IMR-90 (cell line): Measurements from ENCODE around the gene AMBRA1. TPM values are rescaled to one million over a fixed set of nuclear protein-coding genes. Genes with fewer than 3 reads are reported as not detected.

Experiments
- ATAC-seq: fragments of 200-7000 bp; cut with Tn5 transposase; 2 replicates; pipeline ENCODE4 v1.9.1; 2020; ENCODE audit warnings: low read depth, mild to moderate bottlenecking, moderate library complexity
- BruUV-seq: library from RNA; stranded (reverse); fragments of 400-500 nt; replicated peaks from 2 replicates; lab custom pipeline; 2021; lab: Mats Ljungman, UMichigan
- CTCF ChIA-PET: fragments of 300-600 bp; formaldehyde crosslinking; extraction: SDS; loops from one replicate; lab custom pipeline; 2021; ENCODE audit warnings: antibody characterized with exemption; lab: Yijun Ruan, JAX
- POLR2A ChIA-PET: fragments of 300-600 bp; sonication (Branson Sonifier 250); formaldehyde crosslinking; loops from one replicate; lab custom pipeline; 2022; ENCODE audit warnings: antibody characterized with exemption; ENCODE audit not compliant: unreplicated experiment; lab: Charles Lee
- DNase-seq: peaks from one replicate; pipeline ENCODE4 v3.0.0; 2013
- H2AFZ ChIP-seq: replicated peaks from 2 replicates; pipeline ENCODE3; 2013; ENCODE audit warnings: low read length, mild to moderate bottlenecking; ENCODE audit not compliant: poor library complexity
- H2AK5ac ChIP-seq: 2 replicates; pipeline ENCODE4 v1.6.1; 2013; ENCODE audit warnings: low read depth, low read length, inconsistent platforms
- H2AK9ac ChIP-seq: replicated peaks from 2 replicates; pipeline ENCODE3; 2013; ENCODE audit warnings: mild to moderate bottlenecking, low read depth, low read length, moderate library complexity; ENCODE audit not compliant: poor library complexity
- H2BK120ac ChIP-seq: 2 replicates; pipeline ENCODE4 v1.6.1; 2013; ENCODE audit warnings: low read depth, low read length, inconsistent platforms
- H2BK15ac ChIP-seq: 3 replicates; pipeline ENCODE4 v1.6.1; 2013; ENCODE audit warnings: low read depth, low read length, inconsistent platforms
- H2BK20ac ChIP-seq: 2 replicates; pipeline ENCODE4 v1.6.1; 2013; ENCODE audit warnings: low read depth, mild to moderate bottlenecking, inconsistent platforms, low read length, moderate library complexity
- H2BK5ac ChIP-seq: 2 replicates; pipeline ENCODE4 v1.6.1; 2013; ENCODE audit warnings: mild to moderate bottlenecking, low read depth, low read length, inconsistent platforms; ENCODE audit not compliant: poor library complexity, severe bottlenecking
- H3K14ac ChIP-seq: replicated peaks from 2 replicates; pipeline ENCODE4 v1.6.1; 2013; ENCODE audit warnings: low read depth, low read length, inconsistent platforms
- H3K18ac ChIP-seq: 2 replicates; pipeline ENCODE4 v1.6.1; 2013; ENCODE audit warnings: low read depth, low read length, control low read depth
- H3K23ac ChIP-seq: 2 replicates; pipeline ENCODE4 v1.6.1; 2013; ENCODE audit warnings: low read depth, low read length, inconsistent platforms
- H3K27ac ChIP-seq: 2 replicates; pipeline ENCODE4 v1.5.1; 2013; ENCODE audit warnings: mild to moderate bottlenecking, control low read depth, low read length; ENCODE audit not compliant: insufficient read depth
- H3K27me3 ChIP-seq: 2 replicates; pipeline ENCODE4 v1.6.1; 2013; ENCODE audit warnings: low read length; ENCODE audit not compliant: control insufficient read depth, insufficient read depth
- H3K36me3 ChIP-seq: 2 replicates; pipeline ENCODE4 v1.6.1; 2013; ENCODE audit warnings: low read length, mixed read lengths; ENCODE audit not compliant: control insufficient read depth, insufficient read depth
- H3K4ac ChIP-seq: 2 replicates; pipeline ENCODE4 v1.6.1; 2013; ENCODE audit warnings: low read depth, low read length, inconsistent platforms
- H3K4me1 ChIP-seq: 2 replicates; pipeline ENCODE4 v1.6.1; 2013; ENCODE audit warnings: low read length, mixed read lengths; ENCODE audit not compliant: control insufficient read depth, insufficient read depth
- H3K4me2 ChIP-seq: 2 replicates; pipeline ENCODE4 v1.6.1; 2013; ENCODE audit warnings: low read depth, mild to moderate bottlenecking, control low read depth, low read length, moderate library complexity
- H3K4me3 ChIP-seq: 2 replicates; pipeline ENCODE4 v1.5.1; 2013; ENCODE audit warnings: low read depth, mild to moderate bottlenecking, control low read depth, low read length, moderate library complexity; ENCODE audit not compliant: insufficient read depth
- H3K56ac ChIP-seq: 2 replicates; pipeline ENCODE4 v1.6.1; 2013; ENCODE audit warnings: low read length, inconsistent platforms; ENCODE audit not compliant: insufficient read depth; ENCODE audit errors: extremely low read depth
- H3K79me1 ChIP-seq, 2 experiments: 2 replicates each; pipeline ENCODE4 v1.6.1; 2013; ENCODE audit warnings: low read length in 2 of 2, inconsistent platforms in 1 of 2, low read depth in 1 of 2
- H3K9ac ChIP-seq: 2 replicates; pipeline ENCODE4 v1.6.1; 2013; ENCODE audit warnings: low read depth, low read length, control low read depth
- H3K9me1 ChIP-seq: 2 replicates; pipeline ENCODE4 v1.6.1; 2013; ENCODE audit warnings: low read length, inconsistent platforms; ENCODE audit not compliant: insufficient read depth
- H3K9me3 ChIP-seq: 2 replicates; pipeline ENCODE4 v1.6.1; 2013; ENCODE audit warnings: low read length; ENCODE audit not compliant: control insufficient read depth, insufficient read depth
- H4K20me1 ChIP-seq: 2 replicates; pipeline ENCODE4 v1.6.1; 2013; ENCODE audit warnings: low read length, inconsistent platforms; ENCODE audit not compliant: insufficient read depth
- H4K5ac ChIP-seq: 2 replicates; pipeline ENCODE4 v1.6.1; 2013; ENCODE audit warnings: mild to moderate bottlenecking, low read depth, low read length, control low read depth
- H4K8ac ChIP-seq, 2 experiments: 2 replicates each; pipeline ENCODE4 v1.6.1; 2013; ENCODE audit warnings: low read depth in 2 of 2, low read length in 2 of 2, control low read depth in 1 of 2, inconsistent platforms in 1 of 2
- H4K91ac ChIP-seq: 2 replicates; pipeline ENCODE4 v1.6.1; 2013; ENCODE audit warnings: low read depth, low read length, inconsistent platforms; ENCODE audit not compliant: insufficient read depth
- BHLHE40 ChIP-seq: fragments of 150-350 bp; IDR thresholded peaks from 2 replicates; pipeline ENCODE4 v1.6.1; 2016; ENCODE audit warnings: mild to moderate bottlenecking, low read depth, low read length
- CEBPB ChIP-seq: IDR thresholded peaks from 2 replicates; pipeline ENCODE4 v1.6.1; 2012; ENCODE audit warnings: low read depth, low read length, improper control_type of control experiment
- CHD1 ChIP-seq: IDR thresholded peaks from 2 replicates; pipeline ENCODE4 v1.6.1; 2012; ENCODE audit warnings: low read depth, low read length, improper control_type of control experiment
- FOS ChIP-seq: fragments of 150-350 bp; IDR thresholded peaks from 2 replicates; pipeline ENCODE4 v1.6.1; 2016; ENCODE audit warnings: low read depth, low read length
- MAFK ChIP-seq: IDR thresholded peaks from 2 replicates; pipeline ENCODE4 v1.6.1; 2012; ENCODE audit warnings: low read depth, low read length, improper control_type of control experiment
- MXI1 ChIP-seq: IDR thresholded peaks from 2 replicates; pipeline ENCODE4 v1.6.1; 2012; ENCODE audit warnings: low read depth, mild to moderate bottlenecking, low read length, moderate library complexity, borderline replicate concordance
- POLR2A ChIP-seq: IDR thresholded peaks from 2 replicates; pipeline ENCODE4 v1.6.1; 2012; ENCODE audit warnings: mild to moderate bottlenecking, low read depth, low read length
- RCOR1 ChIP-seq: IDR thresholded peaks from 2 replicates; pipeline ENCODE4 v1.6.1; 2012; ENCODE audit warnings: mild to moderate bottlenecking, low read length, improper control_type of control experiment; ENCODE audit not compliant: insufficient replicate concordance
- RFX5 ChIP-seq: IDR thresholded peaks from 2 replicates; pipeline ENCODE4 v1.8.0; 2012; ENCODE audit warnings: low read depth, mild to moderate bottlenecking, low read length, moderate library complexity
- WGBS, 2 experiments: methylation state at CpG; one replicate each; pipeline versions ENCODE4 v1.1.5 to v1.1.7; 2013; ENCODE audit warnings: missing lambda C conversion rate in 2 of 2; ENCODE audit not compliant: insufficient read length in 1 of 2; ENCODE audit errors: extremely low coverage in 2 of 2; 5-methylcytosine and 5-hydroxymethylcytosine counted together
- dilution Hi-C: fragments of 300-500 bp; cut with HindIII; formaldehyde crosslinking; loops from one replicate; pipeline ENCODE4 v1.14.3; 2018; ENCODE audit warnings: low sequenced_read_pairs; ENCODE audit not compliant: unreplicated experiment
- in situ Hi-C: fragments of 300-500 bp; cut with MboI; formaldehyde crosslinking; loops from 3 replicates; pipeline ENCODE4 v1.14.3; 2019; ENCODE audit warnings: low sequenced_read_pairs, inconsistent platforms, mixed read lengths
- intact Hi-C: fragments of 100-400 bp; cut with micrococcal nuclease; formaldehyde crosslinking; loops from 2 replicates; pipeline ENCODE4 v1.10.0; 2022
- polyA plus RNA-seq, 3 experiments: library from polyadenylated mRNA; depleted of rRNA; stranded (reverse); fragments of >200 nt; gene quantifications; 2 replicates each; pipeline ENCODE4 v1.2.3, GENCODE V29; 2012; ENCODE audit warnings: low replicate concordance in 1 of 3
- total RNA-seq: library from RNA; depleted of rRNA; stranded (reverse); fragments of >200 nt; gene quantifications from 2 replicates; pipeline ENCODE4 v1.2.3, GENCODE V29; 2012

AMBRA1 gene
- total and polyA plus RNA-seq, 2 of the 4 experiments (the other 2 are of a cell fraction) = 9.4 to 18.3 TPM

DNA sequence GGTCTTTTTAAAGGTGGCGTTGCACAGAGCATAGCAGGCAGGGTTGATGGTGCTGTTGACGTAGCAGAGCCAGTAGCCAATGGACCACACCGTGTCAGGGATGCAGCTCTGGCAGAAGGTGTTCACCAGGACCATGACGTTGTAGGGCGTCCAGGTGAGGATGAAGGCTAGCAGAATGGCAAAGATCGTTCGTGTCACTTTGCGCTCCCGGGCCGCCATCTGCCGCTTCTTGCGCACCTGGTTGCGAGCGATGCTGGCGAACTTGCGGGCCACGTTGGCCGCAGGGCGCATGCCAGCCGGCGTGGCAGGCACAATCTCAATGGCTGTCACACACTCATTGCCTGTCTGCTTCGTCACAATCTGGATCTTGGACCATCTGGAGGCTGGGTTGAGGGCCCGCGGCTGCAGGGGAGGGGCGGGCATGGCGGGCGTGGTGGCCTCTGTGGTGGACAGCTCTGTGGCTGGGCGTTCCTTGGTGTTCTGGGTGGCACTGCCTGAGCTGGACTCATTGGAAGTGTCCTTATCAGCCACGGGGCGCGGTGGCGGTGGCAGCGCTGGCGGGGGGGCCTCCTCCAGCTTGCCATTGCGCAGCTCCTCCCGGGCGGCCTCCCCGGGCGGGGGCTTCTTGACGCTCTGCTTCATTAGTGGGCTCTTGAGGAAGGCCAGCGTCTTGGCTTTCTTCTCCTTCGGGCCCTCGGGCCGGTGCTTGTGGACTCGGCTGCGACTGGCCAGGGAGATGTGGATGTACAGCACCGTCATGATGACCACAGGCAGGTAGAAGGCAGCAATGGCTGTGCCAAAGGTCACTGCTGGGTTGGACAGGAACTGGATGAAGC lies 208.4 kb downstream of the AMBRA1 start:
- Histone ChIP-seq H2BK15ac (no peak overlapping the region), H2BK5ac (no peak overlapping the region), H3K27ac (no peak overlapping the region), H3K4me3 (no peak overlapping the region), H3K56ac (no peak overlapping the region), H4K8ac (no peak overlapping the region), H3K9me1 (0 out of 2 replicates have a peak, but pooled peaks cover 5% of the 10 kb centered on the region), H2AK5ac (no peak overlapping the region), H3K23ac (no peak overlapping the region), H3K4me2 (no peak overlapping the region), H3K18ac (no peak overlapping the region), H4K5ac (no peak overlapping the region), H3K27me3 (peaks cover 26% of the 10 kb centered on the region), H4K91ac (no peak overlapping the region), H3K36me3 (no peaks in the 10 kb centered on the region), H3K14ac (no peak overlapping the region), H3K9me3 (no peaks in the 10 kb centered on the region), H2AFZ (no peak overlapping the region), H2BK20ac (no peak overlapping the region), H4K20me1 (peaks cover 10% of the 10 kb centered on the region), H3K79me1 (peaks cover 0 to 11% of the 10 kb centered on the region in 2 experiments; a peak in 2 of 4 replicates), H2BK120ac (no peak overlapping the region), H3K4me1 (peaks cover 15% of the 10 kb centered on the region), H2AK9ac (no peak overlapping the region), H3K4ac (no peak overlapping the region), H3K9ac (no peak overlapping the region)
- ATAC-seq (no peak), DNase-seq (no peak)
- ChIA-PET CTCF (no interaction called here), POLR2A (no interaction called here)
- dilution Hi-C loops = no loop called here
- 95% methylated on average over 36 of the region's 47 CpGs; no CpG with 5 or more reads in 1 of the 2 experiments for WGBS, 2 experiments
- in situ Hi-C loops = no loop called here
- TF ChIP-seq RFX5 (no peak), BHLHE40 (no peak), CHD1 (no peak), CEBPB (no peak), RCOR1 (no peak), FOS (no peak), MXI1 (no peak), POLR2A (no peak), MAFK (no peak)
- no TSS peak for BruUV-seq
- intact Hi-C loops = loop anchor here (10.0 kb wide), 1 partner anchor 299 kb away; no protein-coding TSS in a partner anchor
